ENCODE data around the gene FGF14. TPM values are rescaled to one million over a fixed set of nuclear protein-coding genes. Genes with fewer than 3 reads are reported as not detected.

FGF14 gene
- total and polyA plus RNA-seq, 3 experiments from 2014 or later, result not detected

GRCh38 chr13:101959016-101959415, 442.8 kb downstream of the FGF14 start:
- H3K9me3 ChIP-seq (ENCODE audit: low read length), result no peaks in the 10 kb centered on the region
- Mint-ChIP-seq H3K4me1 (peaks cover 0 to 19% (median 11%) of the 10 kb centered on the region in 3 donors), H3K27ac (no peak overlapping the region), H3K4me3 (peak overlapping the region in 1 of 7 donors; percentile 24), H3K9me3 (peaks cover 0 to 2% (median 0%) of the 10 kb centered on the region in 5 donors), H3K27me3 (peaks cover 0 to 2% of the 10 kb centered on the region in 2 donors), H3K36me3 (no peaks in the 10 kb centered on the region)
- POLR2A ChIA-PET, result no interaction called here
- DNase-seq, result no peak
- CTCF ChIA-PET, result no interaction called here
- H3K27ac ChIP-seq (ENCODE audit: low read depth, low read length), result no peak overlapping the region
- H3K36me3 ChIP-seq (ENCODE audit: insufficient read depth, low read length), result no peaks in the 10 kb centered on the region
- H3K4me3 ChIP-seq (ENCODE audit: low read length), result no peak overlapping the region
- no peaks in the 10 kb centered on the region for H3K4me1 ChIP-seq (ENCODE audit: insufficient read depth, low read length)
- no peaks in the 10 kb centered on the region for H3K27me3 ChIP-seq (ENCODE audit: insufficient read depth, low read length, poor library complexity, severe bottlenecking)

- H3K9me3 Mint-ChIP-seq, result no peaks in the 10 kb centered on the region
- DNase-seq, result no peak
- Histone ChIP-seq H3K4me1 (ENCODE audit: insufficient read depth, low read length) (no peaks in the 10 kb centered on the region), H3K36me3 (ENCODE audit: insufficient read depth, low read length) (no peaks in the 10 kb centered on the region), H3K27ac (ENCODE audit: low read depth, low read length) (no peak overlapping the region), H3K9me3 (ENCODE audit: low read length) (no peaks in the 10 kb centered on the region), H3K27me3 (ENCODE audit: insufficient read depth, low read length, poor library complexity, severe bottlenecking) (no peaks in the 10 kb centered on the region), H3K4me3 (ENCODE audit: low read length) (no peak overlapping the region)
- H3K4me1 Mint-ChIP-seq, result peaks cover 0 to 19% (median 11%) of the 10 kb centered on the region in 3 donors
- CTCF ChIA-PET, result no interaction called here
- no peak overlapping the region for H3K27ac Mint-ChIP-seq
- peak overlapping the region in 4 of 7 donors; percentile 17 to 48 (median 34) for H3K4me3 Mint-ChIP-seq
- peaks cover 2 to 4% of the 10 kb centered on the region in 2 donors for H3K27me3 Mint-ChIP-seq
- POLR2A ChIA-PET, result no interaction called here
- no peaks in the 10 kb centered on the region for H3K36me3 Mint-ChIP-seq
Observed at GRCh38 chr13:101955764-101956163, 446.1 kb downstream of the FGF14 start.

- H3K27me3 ChIP-seq (ENCODE audit: insufficient read depth, low read length, poor library complexity, severe bottlenecking), result no peaks in the 10 kb centered on the region
- CTCF ChIA-PET, result interaction anchor here (0.7 kb wide), 1 partner anchor 72 kb away, joined by 4 read pairs; no protein-coding TSS in a partner anchor
- no peaks in the 10 kb centered on the region for H3K9me3 ChIP-seq (ENCODE audit: low read length)
- Mint-ChIP-seq H3K9me3 (peaks cover 0 to 2% (median 0%) of the 10 kb centered on the region in 5 donors), H3K36me3 (no peaks in the 10 kb centered on the region), H3K4me1 (peaks cover 0 to 13% (median 9%) of the 10 kb centered on the region in 3 donors), H3K4me3 (no peak overlapping the region), H3K27ac (no peak overlapping the region), H3K27me3 (peaks cover 2 to 4% of the 10 kb centered on the region in 2 donors)
- no peaks in the 10 kb centered on the region for H3K36me3 ChIP-seq (ENCODE audit: insufficient read depth, low read length)
- no peak overlapping the region for H3K27ac ChIP-seq (ENCODE audit: low read depth, low read length)
- DNase-seq, result no peak
- POLR2A ChIA-PET, result no interaction called here
- H3K4me3 ChIP-seq (ENCODE audit: low read length), result no peak overlapping the region
- no peaks in the 10 kb centered on the region for H3K4me1 ChIP-seq (ENCODE audit: insufficient read depth, low read length)
Observed at GRCh38 chr13:101951114-101951513, 450.7 kb downstream of the FGF14 start.

- Mint-ChIP-seq H3K27me3 (peaks cover 2 to 4% of the 10 kb centered on the region in 2 donors), H3K4me1 (no peaks in the 10 kb centered on the region), H3K4me3 (no peak overlapping the region), H3K27ac (no peak overlapping the region), H3K9me3 (peaks cover 0 to 2% (median 0%) of the 10 kb centered on the region in 5 donors), H3K36me3 (no peaks in the 10 kb centered on the region)
- DNase-seq, result no peak
- Histone ChIP-seq H3K9me3 (ENCODE audit: low read length) (no peaks in the 10 kb centered on the region), H3K36me3 (ENCODE audit: insufficient read depth, low read length) (no peaks in the 10 kb centered on the region), H3K4me1 (ENCODE audit: insufficient read depth, low read length) (no peaks in the 10 kb centered on the region), H3K27ac (ENCODE audit: low read depth, low read length) (no peak overlapping the region), H3K4me3 (ENCODE audit: low read length) (no peak overlapping the region), H3K27me3 (ENCODE audit: insufficient read depth, low read length, poor library complexity, severe bottlenecking) (no peaks in the 10 kb centered on the region)
- ChIA-PET CTCF (no interaction called here), POLR2A (no interaction called here)
Observed at GRCh38 chr13:101949681-101950080, 452.2 kb downstream of the FGF14 start.

GRCh38 chr13:101946401-101946800, 455.4 kb downstream of the FGF14 start:
- Histone ChIP-seq H3K4me1 (ENCODE audit: insufficient read depth, low read length) (no peaks in the 10 kb centered on the region), H3K27me3 (ENCODE audit: insufficient read depth, low read length, poor library complexity, severe bottlenecking) (no peaks in the 10 kb centered on the region), H3K27ac (ENCODE audit: low read depth, low read length) (no peak overlapping the region), H3K9me3 (ENCODE audit: low read length) (no peaks in the 10 kb centered on the region), H3K36me3 (ENCODE audit: insufficient read depth, low read length) (no peaks in the 10 kb centered on the region), H3K4me3 (ENCODE audit: low read length) (no peak overlapping the region)
- Mint-ChIP-seq H3K9me3 (peaks cover 0 to 2% (median 0%) of the 10 kb centered on the region in 5 donors), H3K4me1 (no peaks in the 10 kb centered on the region), H3K27ac (no peak overlapping the region), H3K27me3 (peaks cover 0 to 2% of the 10 kb centered on the region in 2 donors), H3K4me3 (no peak overlapping the region), H3K36me3 (no peaks in the 10 kb centered on the region)
- POLR2A ChIA-PET, result no interaction called here
- no peak for DNase-seq
- CTCF ChIA-PET, result no interaction called here

GRCh38 chr13:101945435-101945834, 456.4 kb downstream of the FGF14 start:
- no peaks in the 10 kb centered on the region for H3K27me3 ChIP-seq (ENCODE audit: insufficient read depth, low read length, poor library complexity, severe bottlenecking)
- ChIA-PET CTCF (no interaction called here), POLR2A (no interaction called here)
- DNase-seq, result no peak
- no peaks in the 10 kb centered on the region for H3K4me1 Mint-ChIP-seq
- H3K27me3 Mint-ChIP-seq, result peaks cover 0 to 2% of the 10 kb centered on the region in 2 donors
- no peak overlapping the region for H3K4me3 ChIP-seq (ENCODE audit: low read length)
- H3K36me3 ChIP-seq (ENCODE audit: insufficient read depth, low read length), result no peaks in the 10 kb centered on the region
- H3K9me3 ChIP-seq (ENCODE audit: low read length), result no peaks in the 10 kb centered on the region
- no peak overlapping the region for H3K27ac ChIP-seq (ENCODE audit: low read depth, low read length)
- H3K9me3 Mint-ChIP-seq, result peaks cover 0 to 2% (median 0%) of the 10 kb centered on the region in 5 donors
- no peak overlapping the region for H3K4me3 Mint-ChIP-seq
- H3K27ac Mint-ChIP-seq, result no peak overlapping the region
- H3K36me3 Mint-ChIP-seq, result no peaks in the 10 kb centered on the region
- H3K4me1 ChIP-seq (ENCODE audit: insufficient read depth, low read length), result no peaks in the 10 kb centered on the region

- Mint-ChIP-seq H3K27ac (no peak overlapping the region), H3K4me3 (no peak overlapping the region), H3K27me3 (peaks cover 2 to 5% of the 10 kb centered on the region in 2 donors), H3K9me3 (peaks cover 0 to 2% (median 0%) of the 10 kb centered on the region in 5 donors), H3K36me3 (no peaks in the 10 kb centered on the region), H3K4me1 (no peaks in the 10 kb centered on the region)
- ChIA-PET POLR2A (no interaction called here), CTCF (no interaction called here)
- DNase-seq, result no peak
- Histone ChIP-seq H3K27ac (ENCODE audit: low read depth, low read length) (no peak overlapping the region), H3K4me3 (ENCODE audit: low read length) (no peak overlapping the region), H3K4me1 (ENCODE audit: insufficient read depth, low read length) (no peaks in the 10 kb centered on the region), H3K9me3 (ENCODE audit: low read length) (no peaks in the 10 kb centered on the region), H3K36me3 (ENCODE audit: insufficient read depth, low read length) (no peaks in the 10 kb centered on the region), H3K27me3 (ENCODE audit: insufficient read depth, low read length, poor library complexity, severe bottlenecking) (no peaks in the 10 kb centered on the region)
Observed at GRCh38 chr13:101944521-101944920, 457.3 kb downstream of the FGF14 start.

- Histone ChIP-seq H3K4me1 (ENCODE audit: insufficient read depth, low read length) (no peaks in the 10 kb centered on the region), H3K27ac (ENCODE audit: low read depth, low read length) (no peak overlapping the region), H3K36me3 (ENCODE audit: insufficient read depth, low read length) (no peaks in the 10 kb centered on the region), H3K27me3 (ENCODE audit: insufficient read depth, low read length, poor library complexity, severe bottlenecking) (no peaks in the 10 kb centered on the region), H3K9me3 (ENCODE audit: low read length) (no peaks in the 10 kb centered on the region), H3K4me3 (ENCODE audit: low read length) (no peak overlapping the region)
- no peak overlapping the region for H3K4me3 Mint-ChIP-seq
- H3K27me3 Mint-ChIP-seq, result peaks cover 2 to 5% of the 10 kb centered on the region in 2 donors
- no peaks in the 10 kb centered on the region for H3K4me1 Mint-ChIP-seq
- DNase-seq, result no peak
- POLR2A ChIA-PET, result no interaction called here
- CTCF ChIA-PET, result no interaction called here
- H3K27ac Mint-ChIP-seq, result no peak overlapping the region
- H3K36me3 Mint-ChIP-seq, result no peaks in the 10 kb centered on the region
- H3K9me3 Mint-ChIP-seq, result peaks cover 0 to 2% (median 0%) of the 10 kb centered on the region in 5 donors
Observed at GRCh38 chr13:101942535-101943157, 459.2 kb downstream of the FGF14 start.

Data from CD8-positive, alpha-beta memory T cell (primary cell).